Transverse colon (tissue), 4 donors: Measurements from ENCODE around the gene S100PBP. TPM values are rescaled to one million over a fixed set of nuclear protein-coding genes. Genes with fewer than 3 reads are reported as not detected.

ENCODE experiments used
- DNase-seq: peaks from one replicate; pipeline ENCODE4 v3.0.0-alpha.2; 2019
- H3K27ac ChIP-seq, 4 donors: fragments of 200-600 bp; sonication (generic); 2 replicates each; pipeline ENCODE4 v1.5.1; 2016 to 2018; ENCODE audit warnings: inconsistent platforms in 4 of 4
- H3K27me3 ChIP-seq: fragments of 200-600 bp; sonication (generic); 2 replicates; pipeline ENCODE4 v1.5.1; 2017; ENCODE audit warnings: inconsistent platforms
- H3K36me3 ChIP-seq, 4 donors: fragments of 200-600 bp; sonication (generic); 2 replicates each; pipeline ENCODE4 v1.5.1; 2017 to 2019; ENCODE audit warnings: inconsistent platforms in 4 of 4
- H3K4me1 ChIP-seq, 4 donors: fragments of 200-600 bp; sonication (generic); 2 replicates each; pipeline ENCODE4 v1.5.1; 2017 to 2020; ENCODE audit warnings: inconsistent platforms in 4 of 4
- H3K4me3 ChIP-seq, 4 donors: fragments of 200-600 bp; sonication (generic); 1 replicate in 1 of 4; 2 replicates in 3 of 4; pipeline versions ENCODE4 v1.5.1 to v1.6.1; 2017 to 2019; ENCODE audit warnings: inconsistent platforms in 4 of 4
- H3K9me3 ChIP-seq, 2 donors: fragments of 200-600 bp; sonication (generic); 2 replicates each; pipeline ENCODE4 v1.5.1; 2017 to 2019; ENCODE audit warnings: inconsistent platforms in 2 of 2
- EP300 ChIP-seq: sonication (generic); formaldehyde crosslinking; IDR thresholded peaks from one replicate; pipeline ENCODE4 v1.6.1; 2017; ENCODE audit warnings: antibody characterized with exemption, low read depth
- POLR2A ChIP-seq: fragments of 450-650 bp; IDR thresholded peaks from one replicate; pipeline ENCODE4 v1.6.1; 2016; ENCODE audit warnings: antibody characterized with exemption, mild to moderate bottlenecking, moderate library complexity
- POLR2AphosphoS5 ChIP-seq, 3 donors: sonication (generic); formaldehyde crosslinking; IDR thresholded peaks; one replicate each; pipeline ENCODE4 v1.6.1; 2016; ENCODE audit warnings: antibody characterized with exemption in 3 of 3
- WGBS, 2 donors: methylation state at CpG; one replicate each; pipeline ENCODE4 v1.1.5; 2018; ENCODE audit warnings: low coverage in 1 of 2; 5-methylcytosine and 5-hydroxymethylcytosine counted together
- in situ Hi-C, 4 donors: fragments of 200-750 bp; cut with MboI; loops; one replicate each; pipeline versions ENCODE4 v1.15.0 to v1.15.1; 2017; ENCODE audit warnings: low sequenced_read_pairs in 3 of 4, low pct_ligation_motif_present in 1 of 4, low pct_unique_long_range_greater_than_20kb in 1 of 4
- intact Hi-C: fragments of 100-400 bp; cut with DNase I; formaldehyde crosslinking; loops from one replicate; pipeline ENCODE4 v1.15.1; 2023; ENCODE audit warnings: low total_unique reads
- total RNA-seq, 4 donors: library from RNA; depleted of rRNA; stranded (reverse); fragments of >200 nt; gene quantifications; one replicate each; pipeline ENCODE4 v1.1.0, GENCODE V29; 2016
- TF ChIP-seq, protein P1 (sequence below), 5 experiments: fragments of 200-600 bp in 3 of 5; fragments of 450-650 bp in 2 of 5; sonication (generic) in 3 of 5; IDR thresholded peaks; 1 replicate in 2 of 5; 2 replicates in 3 of 5; pipeline ENCODE4 v1.5.1; 2016 to 2017; ENCODE audit warnings: antibody characterized with exemption in 5 of 5, inconsistent platforms in 3 of 5, mild to moderate bottlenecking in 2 of 5, moderate library complexity in 1 of 5

Gene S100PBP
- total RNA-seq, 4 donors from 2014 or later: 26.2 to 257 (median 40.7) TPM

DNA sequence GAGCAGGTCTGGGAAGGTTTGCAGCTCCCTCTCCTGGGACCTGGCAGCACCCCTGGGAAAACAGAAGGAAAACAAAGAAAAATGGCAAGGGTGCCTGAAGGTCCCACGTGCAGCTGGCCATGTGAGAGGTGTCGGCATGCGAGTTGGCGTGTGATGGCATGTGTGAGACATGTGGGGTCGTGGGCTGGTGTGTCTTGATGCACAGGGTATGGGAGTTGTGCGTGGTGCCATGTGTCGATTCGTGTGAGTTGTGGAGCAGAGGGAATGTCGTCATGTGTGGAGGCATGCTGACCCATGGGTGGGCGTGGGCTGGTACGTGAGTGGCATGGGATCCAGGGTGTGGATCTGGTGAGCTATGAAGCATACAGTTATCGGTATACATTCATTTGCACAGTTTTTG is 70.2 kb downstream of the S100PBP start:
- no peaks in the 10 kb centered on the region for H3K36me3 ChIP-seq
- no peak overlapping the region for H3K4me3 ChIP-seq
- no peak for DNase-seq
- no peaks in the 10 kb centered on the region for H3K9me3 ChIP-seq
- H3K27ac ChIP-seq: no peak overlapping the region
- in situ Hi-C loops: no loop called here
- peaks cover 74% of the 10 kb centered on the region for H3K27me3 ChIP-seq
- TF ChIP-seq POLR2AphosphoS5 (IDR thresholded peaks at IDR 0.05): no peak
- TF ChIP-seq POLR2A: no peak
- TF ChIP-seq, protein P1, sequence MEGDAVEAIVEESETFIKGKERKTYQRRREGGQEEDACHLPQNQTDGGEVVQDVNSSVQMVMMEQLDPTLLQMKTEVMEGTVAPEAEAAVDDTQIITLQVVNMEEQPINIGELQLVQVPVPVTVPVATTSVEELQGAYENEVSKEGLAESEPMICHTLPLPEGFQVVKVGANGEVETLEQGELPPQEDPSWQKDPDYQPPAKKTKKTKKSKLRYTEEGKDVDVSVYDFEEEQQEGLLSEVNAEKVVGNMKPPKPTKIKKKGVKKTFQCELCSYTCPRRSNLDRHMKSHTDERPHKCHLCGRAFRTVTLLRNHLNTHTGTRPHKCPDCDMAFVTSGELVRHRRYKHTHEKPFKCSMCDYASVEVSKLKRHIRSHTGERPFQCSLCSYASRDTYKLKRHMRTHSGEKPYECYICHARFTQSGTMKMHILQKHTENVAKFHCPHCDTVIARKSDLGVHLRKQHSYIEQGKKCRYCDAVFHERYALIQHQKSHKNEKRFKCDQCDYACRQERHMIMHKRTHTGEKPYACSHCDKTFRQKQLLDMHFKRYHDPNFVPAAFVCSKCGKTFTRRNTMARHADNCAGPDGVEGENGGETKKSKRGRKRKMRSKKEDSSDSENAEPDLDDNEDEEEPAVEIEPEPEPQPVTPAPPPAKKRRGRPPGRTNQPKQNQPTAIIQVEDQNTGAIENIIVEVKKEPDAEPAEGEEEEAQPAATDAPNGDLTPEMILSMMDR (IDR thresholded peaks at IDR 0.05): no peak
- TF ChIP-seq EP300: no peak
- intact Hi-C loops: no loop called here
- H3K4me1 ChIP-seq: peaks cover 0 to 15% (median 7%) of the 10 kb centered on the region in 4 donors
- WGBS, 2 donors: 81 to 100% methylated on average over 1 to 12 of the region's 12 CpGs

DNA sequence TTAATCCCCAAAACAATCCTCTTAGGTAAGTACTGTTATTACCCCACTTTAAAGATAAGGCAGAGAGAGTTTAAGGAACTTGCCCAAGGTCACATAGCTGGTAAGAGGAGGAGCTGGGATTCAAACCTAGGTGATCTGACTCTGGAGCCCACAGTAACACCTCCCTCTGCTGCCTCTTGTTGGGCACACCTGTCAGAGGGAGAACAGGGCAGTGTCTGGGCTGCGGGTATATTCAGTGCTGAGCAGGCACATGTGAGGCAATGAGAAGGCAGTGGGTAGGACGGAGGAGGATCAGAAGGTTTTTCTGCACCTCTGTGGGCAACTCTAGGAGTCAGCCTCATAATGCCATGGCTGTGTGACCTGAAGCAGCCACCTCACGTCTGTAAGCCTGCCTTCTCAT is 70.7 kb downstream of the S100PBP start:
- Histone ChIP-seq H3K9me3 (no peaks in the 10 kb centered on the region), H3K4me3 (no peak overlapping the region), H3K27ac (no peak overlapping the region), H3K4me1 (peaks cover 0 to 20% (median 11%) of the 10 kb centered on the region in 4 donors), H3K36me3 (no peaks in the 10 kb centered on the region), H3K27me3 (peaks cover 78% of the 10 kb centered on the region)
- 76% methylated on average over 3 of the region's 3 CpGs; no CpG with 5 or more reads in 1 of the 2 donors for WGBS, 2 donors
- no peak for DNase-seq
- TF ChIP-seq POLR2AphosphoS5 (IDR thresholded peaks at IDR 0.05) (no peak), EP300 (no peak)
- TF ChIP-seq, protein P1 (IDR thresholded peaks at IDR 0.05): no peak
- intact Hi-C loops (no loop called here), in situ Hi-C loops (no loop called here)

DNA sequence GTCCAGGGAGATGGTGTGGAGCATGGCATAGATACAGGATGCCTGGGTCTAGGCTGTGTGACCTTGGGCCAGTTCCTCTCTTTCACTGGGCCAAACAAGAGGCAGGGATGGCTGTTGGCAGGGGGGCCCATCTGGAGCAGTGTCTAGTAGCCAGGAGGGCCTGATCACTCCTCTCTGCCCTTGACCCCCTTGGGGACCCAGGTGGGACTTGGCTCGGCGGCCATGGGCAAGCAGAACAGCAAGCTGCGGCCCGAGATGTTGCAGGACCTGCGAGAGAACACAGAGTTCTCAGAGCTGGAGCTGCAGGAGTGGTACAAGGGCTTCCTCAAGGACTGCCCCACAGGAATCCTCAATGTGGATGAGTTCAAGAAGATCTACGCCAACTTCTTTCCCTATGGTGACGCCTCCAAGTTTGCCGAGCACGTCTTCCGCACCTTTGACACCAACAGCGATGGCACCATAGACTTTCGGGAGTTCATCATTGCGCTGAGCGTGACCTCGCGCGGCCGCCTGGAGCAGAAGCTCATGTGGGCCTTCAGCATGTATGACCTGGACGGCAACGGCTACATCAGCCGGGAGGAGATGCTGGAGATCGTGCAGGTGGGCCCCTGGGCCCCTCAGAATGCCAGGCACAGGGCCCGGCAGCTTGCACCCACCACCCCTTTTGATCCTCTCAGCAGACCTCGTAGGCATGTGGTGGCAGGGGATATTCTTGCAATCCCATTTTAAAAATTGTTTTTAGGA is 71.4 kb downstream of the S100PBP start:
- WGBS, 2 donors: 88 to 92% methylated on average over 2 to 24 of the region's 24 CpGs
- in situ Hi-C loops: no loop called here
- intact Hi-C loops: no loop called here
- H3K4me1 ChIP-seq: peaks cover 4 to 27% (median 18%) of the 10 kb centered on the region in 4 donors
- no peak overlapping the region for H3K27ac ChIP-seq
- DNase-seq: no peak
- H3K36me3 ChIP-seq: no peaks in the 10 kb centered on the region
- H3K4me3 ChIP-seq: no peak overlapping the region
- no peak for TF ChIP-seq POLR2AphosphoS5 (IDR thresholded peaks at IDR 0.05)
- TF ChIP-seq POLR2A: no peak
- TF ChIP-seq, protein P1 (IDR thresholded peaks at IDR 0.05): no peak
- TF ChIP-seq EP300: no peak
- H3K9me3 ChIP-seq: no peaks in the 10 kb centered on the region
- H3K27me3 ChIP-seq: peaks cover 79% of the 10 kb centered on the region

DNA sequence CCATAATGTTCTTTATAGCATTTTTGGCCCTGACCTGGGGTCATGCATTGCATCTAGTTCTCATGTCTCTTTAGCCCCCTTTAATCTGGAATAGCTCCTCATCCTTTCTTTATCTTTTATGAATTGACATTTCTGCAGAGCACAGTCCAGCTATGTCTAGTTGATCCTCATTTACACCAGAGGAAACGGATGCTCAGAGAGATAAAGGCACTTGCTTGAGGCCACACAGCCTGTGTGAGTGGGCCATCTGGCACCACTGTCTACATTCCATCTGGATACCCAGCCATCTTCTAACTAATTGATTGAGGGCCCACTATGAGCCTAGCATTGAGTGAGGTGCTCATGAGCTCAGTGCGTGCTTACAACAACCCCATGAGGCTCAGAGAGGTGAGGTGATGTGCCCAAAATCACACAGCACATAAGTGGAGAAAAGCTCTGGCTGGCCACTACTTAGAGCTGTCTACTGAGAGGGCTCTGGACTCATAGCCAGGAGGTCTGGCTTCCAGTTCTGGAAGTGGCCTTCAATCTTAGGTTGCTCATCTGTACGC is 72.4 kb downstream of the S100PBP start:
- Histone ChIP-seq H3K36me3 (no peaks in the 10 kb centered on the region), H3K27ac (no peak overlapping the region), H3K27me3 (peaks cover 72% of the 10 kb centered on the region), H3K9me3 (no peaks in the 10 kb centered on the region), H3K4me1 (peaks cover 5 to 34% (median 21%) of the 10 kb centered on the region in 4 donors), H3K4me3 (no peak overlapping the region)
- DNase-seq: no peak
- intact Hi-C loops (no loop called here), in situ Hi-C loops (no loop called here)
- TF ChIP-seq POLR2AphosphoS5 (IDR thresholded peaks at IDR 0.05): no peak
- no peak for TF ChIP-seq POLR2A
- no peak for TF ChIP-seq EP300
- TF ChIP-seq, protein P1 (IDR thresholded peaks at IDR 0.05): no peak
- 79 to 88% methylated on average over 2 to 3 of the region's 3 CpGs for WGBS, 2 donors
